GM23338 (cell line): ENCODE data around the gene ITGB6. TPM values are rescaled to one million over a fixed set of nuclear protein-coding genes. Genes with fewer than 3 reads are reported as not detected.
A peak's percentile ranks its signal among the peaks of the same experiment; 100 is the strongest.

Source experiments
- ATAC-seq: fragments of 200-7000 bp; cut with Tn5 transposase; 3 replicates; pipeline ENCODE4 v1.9.1; 2020
- DNase-seq: peaks from one replicate; pipeline ENCODE4 v3.0.0-alpha.2; 2015; ENCODE audit warnings: low spot score
- H2AFZ ChIP-seq: fragments of 200-600 bp; sonication (generic); 2 replicates; pipeline ENCODE4 v1.8.0; 2016; ENCODE audit warnings: antibody characterized with exemption, mild to moderate bottlenecking, moderate library complexity
- H3F3A ChIP-seq: fragments of 200-600 bp; sonication (generic); replicated peaks from 2 replicates; pipeline ENCODE4 v1.8.0; 2017; ENCODE audit warnings: antibody characterized with exemption, mixed run types, low read depth
- H3K27ac ChIP-seq: fragments of 200-600 bp; sonication (generic); 2 replicates; pipeline ENCODE4 v1.6.1; 2016; ENCODE audit warnings: low read depth
- H3K27me3 ChIP-seq: fragments of 200-600 bp; sonication (generic); 2 replicates; pipeline ENCODE4 v1.8.0; 2016; ENCODE audit warnings: mild to moderate bottlenecking, mixed run types, moderate library complexity; ENCODE audit not compliant: insufficient read depth
- H3K36me3 ChIP-seq: fragments of 200-600 bp; sonication (generic); 2 replicates; pipeline ENCODE4 v1.8.0; 2016; ENCODE audit warnings: mild to moderate bottlenecking; ENCODE audit not compliant: insufficient read depth
- H3K4me1 ChIP-seq: fragments of 200-600 bp; sonication (generic); 2 replicates; pipeline ENCODE4 v1.8.0; 2016; ENCODE audit warnings: mild to moderate bottlenecking, moderate library complexity; ENCODE audit not compliant: insufficient read depth
- H3K4me2 ChIP-seq: fragments of 200-600 bp; sonication (generic); 2 replicates; pipeline ENCODE4 v1.7.1; 2017; ENCODE audit warnings: mixed run types
- H3K4me3 ChIP-seq: fragments of 200-600 bp; sonication (generic); 2 replicates; pipeline ENCODE4 v1.6.1; 2016; ENCODE audit warnings: mixed run types
- H3K79me2 ChIP-seq: fragments of 200-600 bp; sonication (generic); replicated peaks from 2 replicates; pipeline ENCODE4 v1.8.0; 2017; ENCODE audit warnings: mild to moderate bottlenecking; ENCODE audit not compliant: insufficient read depth
- H3K9me2 ChIP-seq: fragments of 200-600 bp; sonication (generic); 2 replicates; pipeline ENCODE4 v1.8.0; 2017; ENCODE audit not compliant: insufficient read depth
- H4K20me1 ChIP-seq: fragments of 200-600 bp; sonication (generic); replicated peaks from 2 replicates; pipeline ENCODE4 v1.8.0; 2017; ENCODE audit warnings: mild to moderate bottlenecking; ENCODE audit not compliant: insufficient read depth
- H3K27ac Mint-ChIP-seq: 2 replicates; pipeline ENCODE4 v1.8.0; 2020; ENCODE audit warnings: inconsistent platforms, mild to moderate bottlenecking, moderate library complexity, mixed read lengths
- H3K27me3 Mint-ChIP-seq: 3 replicates; pipeline ENCODE4 v1.8.0; 2022; ENCODE audit warnings: low read depth, mild to moderate bottlenecking, moderate library complexity, mixed read lengths, inconsistent platforms; ENCODE audit not compliant: insufficient read depth, poor library complexity
- H3K36me3 Mint-ChIP-seq: 3 replicates; pipeline ENCODE4 v1.8.0; 2021; ENCODE audit warnings: low read depth, mild to moderate bottlenecking, inconsistent platforms, moderate library complexity, mixed read lengths
- H3K4me1 Mint-ChIP-seq: 3 replicates; pipeline ENCODE4 v1.8.0; 2020; ENCODE audit warnings: mild to moderate bottlenecking, inconsistent platforms, mixed read lengths
- H3K4me3 Mint-ChIP-seq: 3 replicates; pipeline ENCODE4 v1.8.0; 2021; ENCODE audit warnings: moderate library complexity, mild to moderate bottlenecking, inconsistent platforms, mixed read lengths
- H3K9me3 Mint-ChIP-seq: 3 replicates; pipeline ENCODE4 v1.8.0; 2020; ENCODE audit warnings: moderate library complexity, mild to moderate bottlenecking, inconsistent platforms, mixed read lengths
- CREB1 ChIP-seq: fragments of 250-450 bp; sonication (Bioruptor Pico); IDR thresholded peaks from 2 replicates; pipeline ENCODE4 v1.5.0; 2020; ENCODE audit warnings: low read depth, mild to moderate bottlenecking, moderate library complexity
- EZH2 ChIP-seq: fragments of 200-600 bp; sonication (generic); IDR thresholded peaks from one replicate; pipeline ENCODE4 v1.8.0; 2017; ENCODE audit warnings: antibody characterized with exemption, mild to moderate bottlenecking, low read depth; ENCODE audit not compliant: unreplicated experiment
- EZH2phosphoT487 ChIP-seq: fragments of 200-600 bp; sonication (generic); IDR thresholded peaks from one replicate; pipeline ENCODE4 v1.8.1; 2018; ENCODE audit warnings: antibody characterized with exemption; ENCODE audit not compliant: unreplicated experiment
- JUNB ChIP-seq: IDR thresholded peaks from one replicate; pipeline ENCODE4 v1.6.1; 2016; ENCODE audit warnings: antibody characterized with exemption; ENCODE audit not compliant: unreplicated experiment
- NANOG ChIP-seq: IDR thresholded peaks from 2 replicates; pipeline ENCODE4 v1.6.1; 2016; ENCODE audit warnings: antibody characterized with exemption, borderline replicate concordance
- POLR2AphosphoS5 ChIP-seq: IDR thresholded peaks from 2 replicates; pipeline ENCODE4 v1.6.1; 2016; ENCODE audit warnings: antibody characterized with exemption, low read depth
- REST ChIP-seq: IDR thresholded peaks from one replicate; pipeline ENCODE4 v1.6.1; 2018; ENCODE audit warnings: antibody characterized with exemption; ENCODE audit not compliant: unreplicated experiment
- STAT1 ChIP-seq: IDR thresholded peaks from one replicate; pipeline ENCODE4 v1.6.1; 2016; ENCODE audit warnings: antibody characterized with exemption; ENCODE audit not compliant: unreplicated experiment
- ZNF114 ChIP-seq: fragments of 250-450 bp; sonication (Bioruptor Pico); IDR thresholded peaks from 2 replicates; pipeline ENCODE4 v1.5.0; 2020; ENCODE audit warnings: mild to moderate bottlenecking, moderate library complexity
- ZNF331 ChIP-seq: fragments of 250-450 bp; sonication (Bioruptor Pico); IDR thresholded peaks from 2 replicates; pipeline ENCODE4 v1.5.0; 2020; ENCODE audit warnings: low read depth, mild to moderate bottlenecking, moderate library complexity
- ZNF462 ChIP-seq: fragments of 250-450 bp; sonication (Bioruptor Pico); IDR thresholded peaks from 2 replicates; pipeline ENCODE4 v1.5.0; 2020; ENCODE audit warnings: mild to moderate bottlenecking, moderate library complexity
- polyA plus RNA-seq: library from polyadenylated mRNA; unstranded; fragments of >200 nt; fragmentation: Nextera tagmentation; extraction: Ambion mirVana; gene quantifications from 2 replicates; pipeline ENCODE4 v1.2.1, GENCODE V29; 2016
- total RNA-seq: library from RNA; depleted of rRNA; stranded (reverse); fragments of >200 nt; shearing (Covaris generic); gene quantifications from 2 replicates; pipeline ENCODE4 v1.2.3, GENCODE V29; 2014
- TF ChIP-seq, protein P1 (sequence below), 2 experiments: fragments of 200-600 bp in 1 of 2; sonication (generic) in 1 of 2; conservative IDR thresholded peaks; 2 replicates each; pipeline versions ENCODE4 v1.5.1 to v1.6.1; 2016 to 2017; ENCODE audit warnings: antibody characterized with exemption in 2 of 2, low read depth in 2 of 2, mild to moderate bottlenecking in 2 of 2, moderate library complexity in 1 of 2
- TF ChIP-seq, protein P2 (sequence below): IDR thresholded peaks from 2 replicates; pipeline ENCODE4 v1.6.1; 2016; ENCODE audit warnings: antibody characterized with exemption

ITGB6 gene
- total and polyA plus RNA-seq, 2 experiments from 2014 or later, result not detected

- Histone ChIP-seq H3K9me2 (no peaks in the 10 kb centered on the region), H4K20me1 (no peaks in the 10 kb centered on the region), H3K79me2 (no peaks in the 10 kb centered on the region), H3K4me3 (no peak overlapping the region), H2AFZ (peak overlapping the region; percentile 41; the same call in 1 of the 2 replicates), H3K4me2 (no peak overlapping the region), H3K27ac (no peak overlapping the region), H3K27me3 (no peaks in the 10 kb centered on the region), H3F3A (no peaks in the 10 kb centered on the region), H3K36me3 (no peaks in the 10 kb centered on the region), H3K4me1 (no peaks in the 10 kb centered on the region)
- DNase-seq (no peak), ATAC-seq (no peak)
- Mint-ChIP-seq H3K4me1 (no peaks in the 10 kb centered on the region), H3K4me3 (no peak overlapping the region), H3K27me3 (no peaks in the 10 kb centered on the region), H3K27ac (no peak overlapping the region), H3K36me3 (no peaks in the 10 kb centered on the region), H3K9me3 (no peaks in the 10 kb centered on the region)
- TF ChIP-seq CREB1, result no peak
- no peak for TF ChIP-seq REST
- TF ChIP-seq, protein P1, sequence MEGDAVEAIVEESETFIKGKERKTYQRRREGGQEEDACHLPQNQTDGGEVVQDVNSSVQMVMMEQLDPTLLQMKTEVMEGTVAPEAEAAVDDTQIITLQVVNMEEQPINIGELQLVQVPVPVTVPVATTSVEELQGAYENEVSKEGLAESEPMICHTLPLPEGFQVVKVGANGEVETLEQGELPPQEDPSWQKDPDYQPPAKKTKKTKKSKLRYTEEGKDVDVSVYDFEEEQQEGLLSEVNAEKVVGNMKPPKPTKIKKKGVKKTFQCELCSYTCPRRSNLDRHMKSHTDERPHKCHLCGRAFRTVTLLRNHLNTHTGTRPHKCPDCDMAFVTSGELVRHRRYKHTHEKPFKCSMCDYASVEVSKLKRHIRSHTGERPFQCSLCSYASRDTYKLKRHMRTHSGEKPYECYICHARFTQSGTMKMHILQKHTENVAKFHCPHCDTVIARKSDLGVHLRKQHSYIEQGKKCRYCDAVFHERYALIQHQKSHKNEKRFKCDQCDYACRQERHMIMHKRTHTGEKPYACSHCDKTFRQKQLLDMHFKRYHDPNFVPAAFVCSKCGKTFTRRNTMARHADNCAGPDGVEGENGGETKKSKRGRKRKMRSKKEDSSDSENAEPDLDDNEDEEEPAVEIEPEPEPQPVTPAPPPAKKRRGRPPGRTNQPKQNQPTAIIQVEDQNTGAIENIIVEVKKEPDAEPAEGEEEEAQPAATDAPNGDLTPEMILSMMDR (conservative IDR thresholded peaks at IDR 0.05; ENCODE audit: low read depth in 2 of 2), result no peak
- TF ChIP-seq JUNB, result no peak
- TF ChIP-seq EZH2phosphoT487, result no peak
- no peak for TF ChIP-seq ZNF114 (CRISPR knock-in tag)
- TF ChIP-seq POLR2AphosphoS5, result no peak
- TF ChIP-seq, protein P2, sequence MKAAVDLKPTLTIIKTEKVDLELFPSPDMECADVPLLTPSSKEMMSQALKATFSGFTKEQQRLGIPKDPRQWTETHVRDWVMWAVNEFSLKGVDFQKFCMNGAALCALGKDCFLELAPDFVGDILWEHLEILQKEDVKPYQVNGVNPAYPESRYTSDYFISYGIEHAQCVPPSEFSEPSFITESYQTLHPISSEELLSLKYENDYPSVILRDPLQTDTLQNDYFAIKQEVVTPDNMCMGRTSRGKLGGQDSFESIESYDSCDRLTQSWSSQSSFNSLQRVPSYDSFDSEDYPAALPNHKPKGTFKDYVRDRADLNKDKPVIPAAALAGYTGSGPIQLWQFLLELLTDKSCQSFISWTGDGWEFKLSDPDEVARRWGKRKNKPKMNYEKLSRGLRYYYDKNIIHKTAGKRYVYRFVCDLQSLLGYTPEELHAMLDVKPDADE, result no peak
- TF ChIP-seq EZH2, result no peak
- no peak for TF ChIP-seq NANOG
- no peak for TF ChIP-seq ZNF462 (CRISPR knock-in tag)
- no peak for TF ChIP-seq STAT1
- no peak for TF ChIP-seq ZNF331 (CRISPR knock-in tag)
These were observed 96.0 kb downstream of the ITGB6 start for GRCh38 chr2:160104115-160104514.
